Esophagus muscularis mucosa (tissue), 2 donors: ENCODE results near the gene CHRNA9.

ENCODE experiments used
- EP300 ChIP-seq: sonication (generic); formaldehyde crosslinking; IDR thresholded peaks from one replicate; pipeline ENCODE4 v1.6.1; 2017; ENCODE audit warnings: antibody characterized with exemption
- POLR2A ChIP-seq: fragments of 450-650 bp; IDR thresholded peaks from one replicate; pipeline ENCODE4 v1.6.1; 2017; ENCODE audit warnings: antibody characterized with exemption, moderate library complexity, mild to moderate bottlenecking, low read depth

DNA sequence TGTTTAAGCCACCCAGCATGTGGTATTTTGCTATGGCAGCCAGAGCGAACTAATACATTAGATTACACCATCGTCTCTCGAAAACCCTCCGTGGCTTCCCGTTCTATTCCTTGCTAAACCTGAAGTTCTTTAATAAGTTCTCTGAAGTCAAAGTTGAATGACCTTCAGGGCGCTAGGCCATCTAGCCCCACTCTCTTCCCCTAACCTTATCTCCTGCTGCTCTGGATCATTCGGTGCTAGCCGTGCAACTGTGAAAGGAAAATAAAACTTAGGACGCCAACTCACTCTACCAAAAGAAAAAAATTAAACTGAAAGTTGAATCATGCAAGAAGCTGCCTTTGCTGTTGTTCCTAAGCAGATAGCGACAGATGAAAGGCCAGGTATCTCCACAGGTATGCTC is 40.0 kb downstream of the CHRNA9 start:
- no peak for TF ChIP-seq EP300
- no peak for TF ChIP-seq POLR2A
